22Rv1 (cell line): ENCODE data around the gene FBXO11.

Experiments used
- ZFX ChIP-seq: fragments of 450-650 bp; IDR thresholded peaks from 2 replicates; pipeline ENCODE4 v1.6.1; 2017; ENCODE audit warnings: antibody characterized with exemption, borderline replicate concordance
- TF ChIP-seq, protein P1 (sequence below): fragments of 450-650 bp; IDR thresholded peaks from 2 replicates; pipeline ENCODE4 v1.5.1; 2017; ENCODE audit warnings: mild to moderate bottlenecking

GRCh38 chr2:47819834-47820233, 86.5 kb downstream of the FBXO11 start:
- TF ChIP-seq, protein P1, sequence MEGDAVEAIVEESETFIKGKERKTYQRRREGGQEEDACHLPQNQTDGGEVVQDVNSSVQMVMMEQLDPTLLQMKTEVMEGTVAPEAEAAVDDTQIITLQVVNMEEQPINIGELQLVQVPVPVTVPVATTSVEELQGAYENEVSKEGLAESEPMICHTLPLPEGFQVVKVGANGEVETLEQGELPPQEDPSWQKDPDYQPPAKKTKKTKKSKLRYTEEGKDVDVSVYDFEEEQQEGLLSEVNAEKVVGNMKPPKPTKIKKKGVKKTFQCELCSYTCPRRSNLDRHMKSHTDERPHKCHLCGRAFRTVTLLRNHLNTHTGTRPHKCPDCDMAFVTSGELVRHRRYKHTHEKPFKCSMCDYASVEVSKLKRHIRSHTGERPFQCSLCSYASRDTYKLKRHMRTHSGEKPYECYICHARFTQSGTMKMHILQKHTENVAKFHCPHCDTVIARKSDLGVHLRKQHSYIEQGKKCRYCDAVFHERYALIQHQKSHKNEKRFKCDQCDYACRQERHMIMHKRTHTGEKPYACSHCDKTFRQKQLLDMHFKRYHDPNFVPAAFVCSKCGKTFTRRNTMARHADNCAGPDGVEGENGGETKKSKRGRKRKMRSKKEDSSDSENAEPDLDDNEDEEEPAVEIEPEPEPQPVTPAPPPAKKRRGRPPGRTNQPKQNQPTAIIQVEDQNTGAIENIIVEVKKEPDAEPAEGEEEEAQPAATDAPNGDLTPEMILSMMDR, result no peak
- no peak for TF ChIP-seq ZFX
